Left cardiac atrium (tissue), 4 donors: ENCODE results near the gene ALX4. TPM values are rescaled to one million over a fixed set of nuclear protein-coding genes. Genes with fewer than 3 reads are reported as not detected.
A peak's percentile ranks its signal among the peaks of the same experiment; 100 is the strongest.

Experiments
- ATAC-seq, 2 donors: fragments of 200-7000 bp; cut with Tn5 transposase; one replicate each; pipeline ENCODE4 v1.9.1; 2020; ENCODE audit warnings: mild to moderate bottlenecking in 2 of 2, moderate library complexity in 2 of 2
- DNase-seq: peaks from one replicate; pipeline ENCODE4 v3.0.0-alpha.2; 2020
- intact Hi-C, 2 donors: fragments of 100-400 bp; cut with DNase I; formaldehyde crosslinking; loops; one replicate each; pipeline versions ENCODE4 v1.14.1 to v1.15.1; 2022 to 2023
- total RNA-seq, 2 donors: library from RNA; stranded (reverse); fragmentation: NEBNext Ultra II Directional; extraction: Animal tissue kit (Norgen Biotek cat#: 25700); gene quantifications; one replicate each; pipeline ENCODE4 v1.2.1, GENCODE V29; 2021
- donor health status: DM: no; HTN: yes; CAD: no.
- donor health status: DM: no; HTN: yes; CAD: no; lungs with severe emphysema.
- donor health status: DM: yes; HTN: yes; CAD: no.
- donor health status: Dilated cardiomyopathy.

ALX4 gene
- total RNA-seq, 2 donors from 2014 or later, result 0.03 TPM; not detected in 1

- no peak for ATAC-seq
- DNase-seq, result no peak
- intact Hi-C loops, result no loop called here
Observed at GRCh38 chr11:44306918-44307244, 3.1 kb downstream of the ALX4 start.

- no peak for DNase-seq
- no peak for ATAC-seq
- intact Hi-C loops, result no loop called here
Observed at GRCh38 chr11:44306052-44306917, 3.7 kb downstream of the ALX4 start.

- ATAC-seq (no peak), DNase-seq (no peak)
- intact Hi-C loops, result no loop called here
Observed at GRCh38 chr11:44305470-44306051, 4.4 kb downstream of the ALX4 start.

GRCh38 chr11:44305026-44305469 is 4.9 kb downstream of the ALX4 start:
- DNase-seq, result no peak
- intact Hi-C loops, result no loop called here
- ATAC-seq, result no peak

GRCh38 chr11:44304091-44305025 is 5.6 kb downstream of the ALX4 start:
- DNase-seq (no peak), ATAC-seq (no peak)
- intact Hi-C loops, result no loop called here

- ATAC-seq (no peak), DNase-seq (no peak)
- intact Hi-C loops, result no loop called here
Observed at GRCh38 chr11:44303401-44303938, 6.5 kb downstream of the ALX4 start.

- intact Hi-C loops, result no loop called here
- ATAC-seq (no peak), DNase-seq (no peak)
Observed at GRCh38 chr11:44301564-44302271, 8.2 kb downstream of the ALX4 start.

GRCh38 chr11:44300844-44301563 is 8.9 kb downstream of the ALX4 start:
- no peak for DNase-seq
- peak in 1 of 2 donors; percentile 24 for ATAC-seq
- intact Hi-C loops, result no loop called here

- DNase-seq, result no peak
- intact Hi-C loops, result no loop called here
- no peak for ATAC-seq
Observed at GRCh38 chr11:44298862-44299261, 11.1 kb downstream of the ALX4 start.

- intact Hi-C loops, result no loop called here
- ATAC-seq (no peak), DNase-seq (no peak)
Observed at GRCh38 chr11:44290208-44290607, 19.7 kb downstream of the ALX4 start.

- no peak for ATAC-seq
Observed at GRCh38 chr11:44288133-44288526, 21.8 kb downstream of the ALX4 start.

GRCh38 chr11:44286911-44287310 is 23.0 kb downstream of the ALX4 start:
- DNase-seq (no peak), ATAC-seq (no peak)
- intact Hi-C loops, result loop anchor here in 1 of 2 donors (1.0 to 5.0 kb wide), 2 partner anchors 195 to 251 kb away; no protein-coding TSS in a partner anchor

More at GRCh38 chr11:44288133-44288526, 21.8 kb downstream of the ALX4 start:
- no peak for DNase-seq
- intact Hi-C loops, result loop anchor here in 1 of 2 donors (5.0 kb wide), 1 partner anchor 194 kb away; no protein-coding TSS in a partner anchor

- intact Hi-C loops, result loop anchor here in 1 of 2 donors (1.0 to 5.0 kb wide), 2 partner anchors 196 to 252 kb away; no protein-coding TSS in a partner anchor
- ATAC-seq, result peak; percentile 57 to 72
- DNase-seq, result peak; percentile 55
Observed at GRCh38 chr11:44286268-44286880, 23.6 kb downstream of the ALX4 start.

- ATAC-seq, result no peak
- no peak for DNase-seq
- intact Hi-C loops, result loop anchor here (1.0 to 5.0 kb wide), 3 partner anchors 197 to 253 kb away; no protein-coding TSS in a partner anchor
Observed at GRCh38 chr11:44285756-44286155, 24.2 kb downstream of the ALX4 start.

GRCh38 chr11:44282620-44283019 is 27.3 kb downstream of the ALX4 start:
- intact Hi-C loops, result no loop called here
- ATAC-seq (no peak), DNase-seq (no peak)

GRCh38 chr11:44281151-44281550 is 28.8 kb downstream of the ALX4 start:
- ATAC-seq, result no peak
- intact Hi-C loops, result no loop called here
- no peak for DNase-seq

GRCh38 chr11:44280257-44280656 is 29.7 kb downstream of the ALX4 start:
- intact Hi-C loops, result no loop called here
- DNase-seq (no peak), ATAC-seq (no peak)
